Measurements from ENCODE around the gene CHRM4. TPM values are rescaled to one million over a fixed set of nuclear protein-coding genes. Genes with fewer than 3 reads are reported as not detected.

CHRM4 gene
- total and polyA plus RNA-seq, 12 donors, result 0.14 to 0.81 (median 0.39) TPM; not detected in 6

- H3K27ac ChIP-seq, result no peak overlapping the region
Observed at GRCh38 chr11:46348566-46349401, 42.8 kb downstream of the CHRM4 start.

GRCh38 chr11:46347637-46348311 is 43.8 kb downstream of the CHRM4 start:
- no peaks in the 10 kb centered on the region for H3K36me3 ChIP-seq (replicated peaks in 1 of 2)
- peaks cover 26 to 43% of the 10 kb centered on the region in 2 donors for H3K4me1 ChIP-seq (replicated peaks in 1 of 2)
- peak in 4 of 7 donors; percentile 30 to 55 (median 46) for DNase-seq
- H3K9me3 ChIP-seq (replicated peaks in 1 of 3), result no peaks in the 10 kb centered on the region
- H3K4me3 ChIP-seq, result peak overlapping the region; percentile 62 to 76 (median 68)
- 13 to 38% (median 24%) methylated on average over 3 to 63 of the region's 63 CpGs for WGBS, 4 donors
- peak overlapping the region in 2 of 5 donors; percentile 13 to 79 for H3K27ac ChIP-seq
- TF ChIP-seq CTCF (IDR thresholded peaks at IDR 0.05) (peak in 1 of 6 experiments; percentile 1), POLR2A (IDR thresholded peaks at IDR 0.05) (no peak)
- no peaks in the 10 kb centered on the region for H3K27me3 ChIP-seq
- intact Hi-C loops (cut with DNase I), result no loop called here

More at GRCh38 chr11:46348566-46349401, 42.8 kb downstream of the CHRM4 start:
- H3K4me3 ChIP-seq, result no peak overlapping the region
- peak in 1 of 7 donors; percentile 22 for DNase-seq
- no peaks in the 10 kb centered on the region for H3K36me3 ChIP-seq (replicated peaks in 1 of 2)
- TF ChIP-seq CTCF (IDR thresholded peaks at IDR 0.05) (no peak), POLR2A (IDR thresholded peaks at IDR 0.05) (no peak)
- H3K4me1 ChIP-seq (replicated peaks in 1 of 2), result peaks cover 28 to 43% of the 10 kb centered on the region in 2 donors
- intact Hi-C loops (cut with DNase I), result no loop called here
- H3K9me3 ChIP-seq (replicated peaks in 1 of 3), result no peaks in the 10 kb centered on the region
- no peaks in the 10 kb centered on the region for H3K27me3 ChIP-seq
- 61 to 77% (median 72%) methylated on average over 12 to 18 of the region's 18 CpGs for WGBS, 4 donors

GRCh38 chr11:46346886-46347636 is 44.5 kb downstream of the CHRM4 start, which contains the start of gene DGKZ:
TSS of gene DGKZ (plus strand) at chr11:46347463. CDS start at chr11:46347660, 197 bp downstream.
- H3K4me3 ChIP-seq, result peak within 1 kb of the TSS; percentile 62 to 76 (median 68)
- no peaks in the 10 kb centered on the region for H3K36me3 ChIP-seq (replicated peaks in 1 of 2)
- H3K4me1 ChIP-seq (replicated peaks in 1 of 2), result peaks cover 20 to 36% of the 10 kb centered on the region in 2 donors
- H3K27ac ChIP-seq, result peak within 1 kb of the TSS in 2 of 5 donors; percentile 13 to 80
- WGBS, 4 donors, result 8 to 37% (median 12%) methylated on average over 9 to 80 of the region's 80 CpGs
- peak; percentile 81 to 89 (median 84) for DNase-seq
- intact Hi-C loops (cut with DNase I), result no loop called here
- TF ChIP-seq POLR2A (IDR thresholded peaks at IDR 0.05), result peak; percentile 9 to 45
- TF ChIP-seq CTCF (IDR thresholded peaks at IDR 0.05), result peak in 5 of 6 experiments; percentile 11 to 99 (median 83)
- H3K9me3 ChIP-seq (replicated peaks in 1 of 3), result no peaks in the 10 kb centered on the region
- no peaks in the 10 kb centered on the region for H3K27me3 ChIP-seq
